HG02642 (cell line): ENCODE measurements around the gene TMTC2.
"Not testable (repeated sequence)": the region's sequence is repeated elsewhere in the genome, so short reads cannot be mapped to it uniquely, and the experiment has no call there.

Experiments
- ATAC-seq: cut with Tn5 transposase; IDR thresholded peaks from one replicate; pipeline ENCODE4 v1.9.1; 2021; ENCODE audit warnings: mild to moderate bottlenecking; ENCODE audit not compliant: unreplicated experiment, poor library complexity

The TMTC2 gene

DNA sequence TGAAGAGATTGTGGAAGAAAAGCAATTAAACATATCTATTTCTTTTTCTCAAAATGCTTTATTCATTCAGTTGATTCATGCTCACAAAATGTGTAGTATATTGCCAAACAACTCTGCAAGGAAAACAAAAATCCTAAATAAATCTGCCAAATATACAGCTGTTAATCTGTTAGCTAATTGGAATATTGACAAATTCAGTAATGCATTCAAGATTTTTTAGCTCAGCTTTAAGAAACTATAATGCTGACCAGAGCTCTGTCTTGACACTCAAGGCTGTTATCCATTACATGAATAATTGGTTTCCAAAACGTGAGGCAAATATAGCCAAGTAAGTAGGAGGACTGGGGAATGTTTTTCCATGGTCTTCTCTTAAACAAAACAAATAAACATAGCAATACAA is 146.8 kb downstream of the TMTC2 start:
- ATAC-seq = no peak

DNA sequence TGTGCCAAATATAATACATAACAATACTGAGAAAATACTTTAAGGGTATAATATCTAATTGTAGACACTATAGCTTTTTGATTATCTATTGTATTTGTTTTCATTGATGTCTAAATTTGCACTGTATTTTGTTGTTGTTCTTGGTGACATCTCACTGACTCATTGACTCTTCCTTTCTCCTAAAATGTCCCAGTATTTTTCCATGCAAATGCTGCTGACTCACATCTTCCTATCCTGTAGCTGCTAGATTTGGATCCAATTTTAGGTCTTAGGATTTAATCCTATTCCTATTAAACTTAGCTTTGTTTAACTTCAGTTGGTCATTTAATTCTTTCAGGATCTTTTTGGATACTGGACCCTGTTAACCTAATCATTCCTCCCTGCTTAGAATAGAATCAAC is 148.5 kb downstream of the TMTC2 start:
- no peak for ATAC-seq

DNA sequence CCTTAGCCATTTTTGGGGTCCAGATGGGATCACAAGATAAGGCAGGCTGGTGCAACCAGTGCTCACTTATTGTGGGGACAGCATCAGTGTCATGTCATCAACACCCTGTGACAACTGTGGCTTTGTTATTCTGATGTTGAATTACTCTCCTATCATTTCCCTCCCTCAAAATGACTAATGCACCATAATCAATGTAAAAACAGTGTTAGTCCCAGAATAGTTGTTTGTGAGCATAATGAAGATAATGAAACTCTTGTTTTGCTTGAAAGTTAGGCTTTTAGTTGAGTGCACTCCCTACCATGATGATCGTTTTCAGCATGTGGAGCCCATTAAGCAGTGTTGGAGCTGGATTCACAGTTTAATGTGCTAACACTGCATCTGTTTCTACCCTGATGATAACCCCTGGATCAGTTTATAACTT is 151.4 kb downstream of the TMTC2 start:
- no peak for ATAC-seq

- no peak for ATAC-seq
Observed at GRCh38 chr12:82838827-82839226, 152.1 kb downstream of the TMTC2 start.

GRCh38 chr12:82839796-82840195 is 153.1 kb downstream of the TMTC2 start:
- ATAC-seq = no peak

GRCh38 chr12:82841487-82841904 is 154.8 kb downstream of the TMTC2 start:
- no peak for ATAC-seq

- ATAC-seq = no peak
Observed at GRCh38 chr12:82842480-82842879, 155.8 kb downstream of the TMTC2 start.

- not testable (repeated sequence) for ATAC-seq
Observed at GRCh38 chr12:82845076-82845475, 158.4 kb downstream of the TMTC2 start.

DNA sequence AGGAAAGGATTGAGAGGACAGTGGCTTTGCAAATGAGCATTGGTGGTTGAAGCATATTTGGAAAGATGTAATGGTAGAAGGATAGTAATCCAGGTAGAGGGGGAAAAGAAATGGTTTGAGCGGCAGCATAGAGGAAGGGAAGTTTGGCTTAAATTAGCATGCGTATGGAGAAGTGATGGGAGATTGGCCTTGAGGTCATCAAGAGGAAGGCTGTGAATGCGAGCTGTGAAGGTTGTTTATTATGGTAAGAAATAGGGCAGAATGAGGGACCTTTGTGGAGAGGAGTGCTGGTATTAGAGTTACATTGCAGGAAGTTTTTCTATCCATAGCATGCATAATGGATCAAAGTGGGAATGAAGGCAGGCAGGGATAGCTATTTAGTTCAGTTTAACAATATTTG is 162.1 kb downstream of the TMTC2 start:
- ATAC-seq = no peak

DNA sequence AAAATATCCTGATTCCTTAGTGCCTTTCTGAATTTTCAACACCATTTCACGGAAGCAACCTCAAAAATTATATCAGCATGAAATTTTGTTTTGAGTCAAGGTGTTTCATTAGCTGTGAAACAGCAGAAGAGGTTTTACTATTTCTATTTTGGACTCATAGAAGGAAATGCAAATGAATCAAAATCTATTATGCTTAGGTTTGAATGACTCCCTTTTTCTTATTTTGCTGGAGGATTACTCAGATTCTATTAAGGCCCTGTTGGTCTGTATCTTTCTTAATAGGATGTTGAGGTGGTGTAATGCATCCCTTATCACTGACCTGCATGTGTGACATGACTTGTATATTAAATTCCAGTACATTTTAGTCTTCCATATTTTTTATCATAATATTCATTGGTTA is 165.8 kb downstream of the TMTC2 start:
- ATAC-seq = peak; percentile 49

- peak; percentile 66 for ATAC-seq
Observed at GRCh38 chr12:82855872-82856271, 169.2 kb downstream of the TMTC2 start.

DNA sequence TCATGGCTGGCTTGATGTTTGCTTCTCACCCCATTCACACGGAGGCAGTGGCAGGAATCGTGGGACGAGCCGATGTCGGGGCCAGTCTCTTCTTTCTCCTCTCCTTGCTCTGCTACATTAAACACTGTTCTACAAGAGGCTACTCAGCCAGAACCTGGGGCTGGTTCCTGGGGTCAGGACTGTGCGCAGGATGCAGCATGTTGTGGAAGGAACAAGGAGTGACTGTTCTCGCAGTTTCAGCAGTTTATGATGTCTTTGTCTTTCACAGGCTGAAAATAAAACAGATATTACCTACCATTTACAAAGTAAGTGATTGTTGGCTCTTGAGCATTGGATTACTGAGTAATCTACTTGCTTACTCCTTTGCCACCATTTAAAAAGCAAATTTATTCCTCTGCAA is 170.6 kb downstream of the TMTC2 start:
- no peak for ATAC-seq

- ATAC-seq = no peak
Observed at GRCh38 chr12:82857911-82858533, 171.3 kb downstream of the TMTC2 start.

- ATAC-seq = no peak
Observed at GRCh38 chr12:82858534-82858917, 171.8 kb downstream of the TMTC2 start.

- no peak for ATAC-seq
Observed at GRCh38 chr12:82862069-82862841, 175.5 kb downstream of the TMTC2 start.

DNA sequence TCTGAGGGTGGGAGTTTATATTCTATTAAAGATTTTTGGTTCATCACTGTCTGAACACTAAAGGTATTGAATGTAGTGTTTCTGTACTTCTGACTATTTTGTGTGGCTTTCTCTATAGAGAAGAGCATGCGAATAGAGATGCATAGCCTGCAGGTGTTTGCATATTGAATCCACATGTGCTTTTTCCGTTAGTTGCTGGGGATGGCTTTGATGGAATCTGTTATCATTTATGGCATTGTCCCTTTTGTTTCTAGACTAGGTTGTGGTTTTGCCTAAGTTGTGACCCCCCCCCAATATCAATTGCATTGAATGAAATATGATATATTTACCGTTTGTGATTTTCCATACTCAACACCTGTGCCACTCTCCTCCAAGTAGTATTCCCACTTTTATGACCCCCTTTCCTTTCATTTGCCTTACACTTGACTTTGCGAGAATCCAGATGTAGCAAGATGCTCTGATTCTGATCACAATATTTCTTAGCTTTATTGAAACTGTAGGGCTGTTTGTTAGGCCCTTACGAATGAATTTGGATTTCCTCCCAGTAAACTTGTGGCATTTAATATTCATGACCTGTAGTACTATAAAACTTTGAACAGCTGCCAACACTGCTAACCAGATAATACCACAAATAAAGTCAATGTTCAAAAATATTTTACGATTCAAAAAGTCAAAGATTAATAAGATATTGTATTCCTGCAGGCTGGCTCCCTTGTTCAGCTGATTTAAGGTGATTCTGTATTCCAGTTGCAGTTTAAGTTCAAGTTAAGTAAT is 176.4 kb downstream of the TMTC2 start:
- no peak for ATAC-seq

DNA sequence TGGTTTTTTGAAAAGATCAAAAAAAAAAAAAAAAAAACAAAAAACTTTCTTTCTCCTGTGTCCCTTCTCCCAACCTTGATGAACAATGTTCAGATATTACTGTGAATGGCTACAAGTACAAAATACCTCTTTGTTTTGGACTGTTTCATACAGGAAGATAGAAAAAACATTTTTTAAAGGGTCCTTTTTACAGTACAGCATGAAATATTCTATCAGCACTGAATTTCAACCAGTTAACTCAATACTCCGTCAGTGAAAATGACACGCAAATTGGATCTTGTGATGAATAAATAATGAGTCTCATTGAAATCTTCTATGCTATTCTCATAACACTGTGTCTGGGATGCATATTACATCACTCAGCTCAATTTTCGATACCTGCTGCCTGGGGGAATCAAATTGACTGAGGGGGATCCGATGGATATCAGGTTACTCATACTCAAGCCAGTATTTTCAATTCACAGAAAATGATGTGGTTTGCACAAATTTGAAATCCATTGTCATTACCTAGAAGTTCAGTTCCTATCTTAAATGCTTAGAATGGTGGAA is 179.6 kb downstream of the TMTC2 start:
- ATAC-seq = no peak

- no peak for ATAC-seq
Observed at GRCh38 chr12:82866946-82867345, 180.2 kb downstream of the TMTC2 start.

- ATAC-seq = no peak
Observed at GRCh38 chr12:82867762-82868500, 181.2 kb downstream of the TMTC2 start.

GRCh38 chr12:82870771-82871377 is 184.2 kb downstream of the TMTC2 start:
- peak; percentile 69 for ATAC-seq
